Upper lobe of right lung (tissue), 1 donor: ENCODE measurements around the gene MAFF. TPM values are rescaled to one million over a fixed set of nuclear protein-coding genes. Genes with fewer than 3 reads are reported as not detected.

Source experiments
- ATAC-seq: fragments of 200-7000 bp; cut with Tn5 transposase; one replicate; pipeline ENCODE4 v1.9.1; 2020; ENCODE audit warnings: mild to moderate bottlenecking, moderate library complexity
- DNase-seq: peaks from one replicate; pipeline ENCODE4 v3.0.0-alpha.2; 2020
- H3K27ac ChIP-seq: fragments of 200-600 bp; one replicate; pipeline ENCODE4 v1.8.0; 2022
- H3K27me3 ChIP-seq: fragments of 200-600 bp; one replicate; pipeline ENCODE4 v1.8.0; 2022; ENCODE audit warnings: mild to moderate bottlenecking
- H3K36me3 ChIP-seq: fragments of 200-600 bp; one replicate; pipeline ENCODE4 v1.8.0; 2022
- H3K4me1 ChIP-seq: fragments of 200-600 bp; one replicate; pipeline ENCODE4 v1.8.0; 2022
- H3K4me3 ChIP-seq: fragments of 200-600 bp; one replicate; pipeline ENCODE4 v1.8.0; 2022; ENCODE audit warnings: mild to moderate bottlenecking
- H3K9me3 ChIP-seq: fragments of 200-600 bp; one replicate; pipeline ENCODE4 v1.8.0; 2022
- CTCF ChIP-seq: fragments of 200-600 bp; IDR thresholded peaks from one replicate; pipeline ENCODE4 v1.8.0; 2022; ENCODE audit warnings: antibody characterized with exemption
- intact Hi-C: fragments of 100-400 bp; cut with DNase I; formaldehyde crosslinking; loops from one replicate; pipeline ENCODE4 v1.11.0; 2022
- total RNA-seq: library from RNA; stranded (reverse); fragmentation: NEBNext Ultra II Directional; extraction: Animal tissue kit (Norgen Biotek cat#: 25700); gene quantifications from one replicate; pipeline ENCODE4 v1.2.1, GENCODE V29; 2021
- donor health status: DM: no; HTN: yes; CAD: no; lungs with severe emphysema.

Gene MAFF
- total RNA-seq, 1 donor from 2014 or later = 48.9 TPM

- Histone ChIP-seq H3K4me1 (peaks cover 20% of the 10 kb centered on the region), H3K4me3 (no peak overlapping the region), H3K27me3 (no peaks in the 10 kb centered on the region), H3K36me3 (peaks cover 6% of the 10 kb centered on the region), H3K27ac (no peak overlapping the region), H3K9me3 (no peaks in the 10 kb centered on the region)
- DNase-seq (no peak), ATAC-seq (no peak)
- TF ChIP-seq CTCF = no peak
- intact Hi-C loops = no loop called here
These were observed 9.8 kb downstream of the MAFF start for GRCh38 chr22:38211556-38211955.

- Histone ChIP-seq H3K27ac (no peak overlapping the region), H3K9me3 (no peaks in the 10 kb centered on the region), H3K4me3 (no peak overlapping the region), H3K4me1 (peaks cover 20% of the 10 kb centered on the region), H3K36me3 (peaks cover 7% of the 10 kb centered on the region), H3K27me3 (no peaks in the 10 kb centered on the region)
- intact Hi-C loops = no loop called here
- ATAC-seq = no peak
- TF ChIP-seq CTCF = no peak
- DNase-seq = no peak
These were observed 10.6 kb downstream of the MAFF start for GRCh38 chr22:38212442-38212841.

GRCh38 chr22:38213319-38213989, 11.7 kb downstream of the MAFF start:
- ATAC-seq = peak; percentile 65
- Histone ChIP-seq H3K36me3 (peaks cover 7% of the 10 kb centered on the region), H3K9me3 (no peaks in the 10 kb centered on the region), H3K4me1 (peaks cover 19% of the 10 kb centered on the region), H3K27me3 (no peaks in the 10 kb centered on the region), H3K4me3 (peak overlapping the region; percentile 10), H3K27ac (peak overlapping the region; percentile 24)
- DNase-seq = no peak
- TF ChIP-seq CTCF = no peak
- intact Hi-C loops = no loop called here

- intact Hi-C loops = no loop called here
- DNase-seq = no peak
These were observed 12.2 kb downstream of the MAFF start for GRCh38 chr22:38213990-38214301.

GRCh38 chr22:38214302-38215056, 12.7 kb downstream of the MAFF start:
- H3K9me3 ChIP-seq = no peaks in the 10 kb centered on the region
- no peaks in the 10 kb centered on the region for H3K27me3 ChIP-seq
- peak overlapping the region; percentile 29 for H3K4me3 ChIP-seq
- DNase-seq = peak; percentile 88
- H3K4me1 ChIP-seq = peaks cover 28% of the 10 kb centered on the region
- peaks cover 7% of the 10 kb centered on the region for H3K36me3 ChIP-seq
- intact Hi-C loops = no loop called here
- H3K27ac ChIP-seq = peak overlapping the region; percentile 24
- ATAC-seq = peak; percentile 75
- peak; percentile 7 for TF ChIP-seq CTCF

More at GRCh38 chr22:38213990-38214301, 12.2 kb downstream of the MAFF start:
- no peaks in the 10 kb centered on the region for H3K9me3 ChIP-seq
- H3K4me1 ChIP-seq = peaks cover 23% of the 10 kb centered on the region
- peak overlapping the region; percentile 29 for H3K4me3 ChIP-seq
- no peak for TF ChIP-seq CTCF
- H3K36me3 ChIP-seq = peaks cover 7% of the 10 kb centered on the region
- no peaks in the 10 kb centered on the region for H3K27me3 ChIP-seq
- H3K27ac ChIP-seq = peak overlapping the region; percentile 24
- ATAC-seq = peak; percentile 25
